Measurements from ENCODE around the gene TLK1. TPM values are rescaled to one million over a fixed set of nuclear protein-coding genes. Genes with fewer than 3 reads are reported as not detected.

Gene TLK1
- total RNA-seq, 1 donor from 2014 or later, result 50.2 TPM

- H3K36me3 ChIP-seq (ENCODE audit: insufficient read depth, low read length), result no peaks in the 10 kb centered on the region
- H3K27ac Mint-ChIP-seq (ENCODE audit: unreplicated experiment), result no peak overlapping the region
- DNase-seq (ENCODE audit: low read depth) (no peak), FAIRE-seq (no peak)
- H3K9me3 ChIP-seq (ENCODE audit: insufficient read depth, low read depth, low read length), result no peaks in the 10 kb centered on the region
- no peaks in the 10 kb centered on the region for H3K27me3 Mint-ChIP-seq (ENCODE audit: low read depth, unreplicated experiment)
- no peak overlapping the region for H3K4me3 Mint-ChIP-seq (ENCODE audit: unreplicated experiment)
- no peaks in the 10 kb centered on the region for H3K9me3 Mint-ChIP-seq (ENCODE audit: unreplicated experiment)
- peaks cover 3% of the 10 kb centered on the region for H3K4me1 Mint-ChIP-seq (ENCODE audit: low read depth, unreplicated experiment)
- H3K4me3 ChIP-seq (ENCODE audit: insufficient read depth, low read depth, low read length), result no peak overlapping the region
- no peaks in the 10 kb centered on the region for H4K20me1 ChIP-seq (ENCODE audit: insufficient read depth, low read length)
- H3K4me1 ChIP-seq (ENCODE audit: insufficient read depth, low read length), result peaks cover 5% of the 10 kb centered on the region
- TF ChIP-seq EZH2 (IDR thresholded peaks at IDR 0.05; ENCODE audit: insufficient read depth, low read length), result no peak
- TF ChIP-seq CTCF (IDR thresholded peaks at IDR 0.05; ENCODE audit: insufficient read depth, low read depth, low read length), result no peak
- no peak overlapping the region for H3K27ac ChIP-seq (ENCODE audit: low read depth, low read length)
- H2AFZ ChIP-seq (ENCODE audit: low read depth, low read length), result no peak overlapping the region
- H3K36me3 Mint-ChIP-seq (ENCODE audit: low read depth, unreplicated experiment), result no peaks in the 10 kb centered on the region
- H3K27me3 ChIP-seq (ENCODE audit: insufficient read depth, low read length), result no peaks in the 10 kb centered on the region
- H3K4me2 ChIP-seq (ENCODE audit: low read length), result no peak overlapping the region
- no peak overlapping the region for H3K9ac ChIP-seq (ENCODE audit: low read length)
- H3K79me2 ChIP-seq (ENCODE audit: insufficient read depth, low read length), result no peaks in the 10 kb centered on the region
Observed at GRCh38 chr2:171191021-171191420, 30.3 kb upstream of the TLK1 start.

GRCh38 chr2:171187819-171188218, 27.1 kb upstream of the TLK1 start:
- FAIRE-seq (no peak), DNase-seq (ENCODE audit: low read depth) (no peak)
- Histone ChIP-seq H3K4me1 (ENCODE audit: insufficient read depth, low read length) (peaks cover 10% of the 10 kb centered on the region), H3K27ac (ENCODE audit: low read depth, low read length) (no peak overlapping the region), H3K4me2 (ENCODE audit: low read length) (no peak overlapping the region), H3K36me3 (ENCODE audit: insufficient read depth, low read length) (no peaks in the 10 kb centered on the region), H3K9me3 (ENCODE audit: insufficient read depth, low read depth, low read length) (no peaks in the 10 kb centered on the region), H2AFZ (ENCODE audit: low read depth, low read length) (no peak overlapping the region), H4K20me1 (ENCODE audit: insufficient read depth, low read length) (no peaks in the 10 kb centered on the region), H3K79me2 (ENCODE audit: insufficient read depth, low read length) (no peaks in the 10 kb centered on the region), H3K27me3 (ENCODE audit: insufficient read depth, low read length) (no peaks in the 10 kb centered on the region), H3K9ac (ENCODE audit: low read length) (no peak overlapping the region), H3K4me3 (ENCODE audit: insufficient read depth, low read depth, low read length) (no peak overlapping the region)
- TF ChIP-seq CTCF (IDR thresholded peaks at IDR 0.05; ENCODE audit: insufficient read depth, low read depth, low read length) (no peak), EZH2 (IDR thresholded peaks at IDR 0.05; ENCODE audit: insufficient read depth, low read length) (no peak)
- Mint-ChIP-seq H3K4me3 (ENCODE audit: unreplicated experiment) (no peak overlapping the region), H3K27me3 (ENCODE audit: low read depth, unreplicated experiment) (no peaks in the 10 kb centered on the region), H3K27ac (ENCODE audit: unreplicated experiment) (no peak overlapping the region), H3K4me1 (ENCODE audit: low read depth, unreplicated experiment) (peaks cover 6% of the 10 kb centered on the region), H3K9me3 (ENCODE audit: unreplicated experiment) (no peaks in the 10 kb centered on the region), H3K36me3 (ENCODE audit: low read depth, unreplicated experiment) (no peaks in the 10 kb centered on the region)

GRCh38 chr2:171187177-171187576, 26.5 kb upstream of the TLK1 start:
- no peaks in the 10 kb centered on the region for H3K36me3 Mint-ChIP-seq (ENCODE audit: low read depth, unreplicated experiment)

More at GRCh38 chr2:171187177-171187576, 26.5 kb upstream of the TLK1 start:
- DNase-seq (ENCODE audit: low read depth) (no peak), FAIRE-seq (no peak)
- Histone ChIP-seq H3K4me3 (ENCODE audit: insufficient read depth, low read depth, low read length) (no peak overlapping the region), H3K27ac (ENCODE audit: low read depth, low read length) (no peak overlapping the region), H4K20me1 (ENCODE audit: insufficient read depth, low read length) (no peaks in the 10 kb centered on the region), H3K9me3 (ENCODE audit: insufficient read depth, low read depth, low read length) (no peaks in the 10 kb centered on the region), H3K4me2 (ENCODE audit: low read length) (no peak overlapping the region), H3K79me2 (ENCODE audit: insufficient read depth, low read length) (no peaks in the 10 kb centered on the region), H3K36me3 (ENCODE audit: insufficient read depth, low read length) (no peaks in the 10 kb centered on the region), H3K4me1 (ENCODE audit: insufficient read depth, low read length) (peaks cover 10% of the 10 kb centered on the region), H3K9ac (ENCODE audit: low read length) (no peak overlapping the region), H3K27me3 (ENCODE audit: insufficient read depth, low read length) (no peaks in the 10 kb centered on the region), H2AFZ (ENCODE audit: low read depth, low read length) (no peak overlapping the region)
- Mint-ChIP-seq H3K9me3 (ENCODE audit: unreplicated experiment) (no peaks in the 10 kb centered on the region), H3K4me3 (ENCODE audit: unreplicated experiment) (no peak overlapping the region), H3K27ac (ENCODE audit: unreplicated experiment) (no peak overlapping the region), H3K27me3 (ENCODE audit: low read depth, unreplicated experiment) (no peaks in the 10 kb centered on the region), H3K4me1 (ENCODE audit: low read depth, unreplicated experiment) (peaks cover 6% of the 10 kb centered on the region)
- no peak for TF ChIP-seq EZH2 (IDR thresholded peaks at IDR 0.05; ENCODE audit: insufficient read depth, low read length)
- TF ChIP-seq CTCF (IDR thresholded peaks at IDR 0.05; ENCODE audit: insufficient read depth, low read depth, low read length), result no peak

Data from astrocyte (in vitro differentiated cells and primary cell).